Fibroblast of skin of left quadriceps (primary cell): ENCODE measurements around the gene TBL3.
"Not testable (repeated sequence)": the region's sequence is repeated elsewhere in the genome, so short reads cannot be mapped to it uniquely, and the experiment has no call there.

Experiments
- DNase-seq, 2 experiments: peaks; one replicate each; pipeline ENCODE4 v3.0.0-alpha.2; 2013; ENCODE audit warnings: low read depth in 2 of 2

Gene TBL3

DNA sequence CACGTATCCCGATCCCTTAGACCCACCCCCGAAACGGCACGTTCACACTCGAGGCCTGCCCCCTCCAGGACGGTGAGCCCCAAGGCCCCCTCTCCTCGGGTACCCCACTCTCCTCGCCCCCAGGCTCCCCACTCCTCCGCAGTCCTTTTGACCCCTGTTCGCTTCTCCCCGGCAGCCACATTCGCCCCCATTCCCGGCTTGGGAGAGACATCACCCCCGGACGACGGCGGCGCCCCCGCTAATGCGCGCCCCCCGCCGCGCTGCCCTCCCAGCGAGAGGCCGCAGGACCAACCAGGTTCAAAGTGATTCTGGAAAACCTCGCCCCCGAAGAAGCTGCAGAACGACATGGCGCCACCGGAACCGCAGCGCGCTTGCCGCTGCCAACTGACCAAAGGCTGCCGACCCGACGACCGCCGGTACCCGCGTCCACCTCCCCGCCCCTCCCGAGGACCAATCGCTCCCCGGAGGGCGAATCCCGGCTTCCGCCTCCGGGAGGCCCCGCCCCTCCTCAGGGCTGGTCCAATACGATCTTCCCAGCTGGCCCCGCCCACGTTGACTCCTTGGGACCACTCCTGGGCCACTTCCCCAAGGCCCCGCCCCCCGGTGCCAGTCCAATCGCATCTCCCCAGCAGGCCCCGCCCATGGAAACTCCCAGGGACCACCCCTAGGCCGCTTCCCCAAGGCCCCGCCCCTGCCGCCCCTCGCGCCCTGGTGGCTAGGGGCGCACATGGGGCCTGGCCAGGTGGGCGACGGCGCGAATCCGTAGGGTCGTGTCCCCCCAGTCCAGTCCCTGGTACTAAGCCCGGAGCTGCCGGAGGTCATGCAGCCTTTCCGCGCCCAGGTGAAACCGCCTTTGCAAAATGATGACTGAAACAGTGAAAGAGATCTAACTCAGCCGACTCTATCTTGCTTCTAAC is 28.8 kb upstream of the TBL3 start, which contains the start of gene MSRB1:
Gene MSRB1, minus strand, starts transcription at position 390 of the 917 bp plus-strand sequence. Its CDS starts 43 bp downstream, at position 347.
- peak; percentile 95 to 96 for DNase-seq

DNA sequence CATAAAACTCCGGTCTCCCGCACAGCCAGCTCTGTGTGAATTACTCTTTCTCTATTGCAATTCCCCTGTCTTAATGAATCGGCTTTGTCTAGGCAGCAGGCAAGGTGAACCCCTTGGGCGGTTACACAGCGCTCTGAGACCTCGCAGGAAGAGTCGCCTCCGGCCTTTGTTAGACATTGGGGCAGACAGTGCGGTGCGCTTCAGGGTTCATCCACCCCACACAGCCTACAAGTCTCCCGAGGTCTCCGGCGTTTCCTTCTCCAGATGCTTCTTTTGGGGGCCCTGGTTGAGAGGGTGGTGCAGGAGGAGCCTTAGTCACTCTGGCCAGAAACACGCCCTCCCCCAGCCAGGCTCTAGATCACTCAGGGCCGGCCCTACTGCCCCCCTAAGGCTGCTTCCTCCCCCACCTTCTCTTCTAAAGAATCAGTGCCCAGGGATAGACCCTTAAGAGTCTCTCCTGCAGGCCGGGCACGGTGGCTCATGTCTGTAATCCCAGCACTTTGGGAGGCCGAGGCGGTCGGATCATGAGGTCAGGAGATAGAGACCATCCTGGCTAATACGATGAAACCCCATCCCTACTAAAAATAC is 27.1 kb upstream of the TBL3 start:
- no peak for DNase-seq

DNA sequence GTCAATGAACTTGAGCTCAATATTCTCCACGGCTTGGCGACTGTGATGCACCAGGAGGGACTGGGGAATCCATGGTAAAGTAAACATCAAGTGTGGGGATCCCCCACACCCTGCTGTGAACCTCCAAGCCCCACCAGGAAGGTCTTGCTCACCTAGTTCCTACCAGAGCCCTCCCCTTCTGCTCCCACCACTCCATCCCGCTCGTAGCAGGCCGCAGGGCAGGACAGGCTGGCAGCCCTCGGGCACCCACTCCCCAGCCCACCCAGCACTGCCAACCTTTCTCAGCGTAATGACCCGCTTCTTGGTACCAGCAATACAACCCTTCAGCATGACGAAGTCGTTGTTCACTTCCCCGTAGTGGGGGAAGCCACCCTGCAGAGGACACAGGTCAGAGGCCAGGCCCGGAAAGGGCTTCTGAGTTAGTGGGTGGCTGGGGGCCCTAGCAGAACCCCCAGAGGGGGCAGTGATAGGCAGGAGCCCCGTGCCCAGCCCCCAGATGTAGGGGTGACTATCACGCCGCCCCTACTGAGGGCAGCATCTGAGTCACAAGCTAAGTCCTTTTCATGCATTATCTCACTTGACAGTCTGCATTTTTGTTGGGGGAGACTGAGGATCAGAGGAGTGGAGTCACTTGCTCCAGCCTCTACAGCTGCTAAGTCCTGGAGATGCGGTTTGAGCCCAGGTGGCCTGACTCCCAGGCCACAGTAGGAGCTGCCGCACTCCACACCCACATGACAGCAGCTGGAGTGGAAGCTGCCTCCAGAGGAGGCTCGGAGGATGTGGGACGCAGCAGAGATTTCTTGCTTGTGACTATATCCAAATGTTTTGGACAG is 26.1 kb upstream of the TBL3 start:
- DNase-seq = no peak

DNA sequence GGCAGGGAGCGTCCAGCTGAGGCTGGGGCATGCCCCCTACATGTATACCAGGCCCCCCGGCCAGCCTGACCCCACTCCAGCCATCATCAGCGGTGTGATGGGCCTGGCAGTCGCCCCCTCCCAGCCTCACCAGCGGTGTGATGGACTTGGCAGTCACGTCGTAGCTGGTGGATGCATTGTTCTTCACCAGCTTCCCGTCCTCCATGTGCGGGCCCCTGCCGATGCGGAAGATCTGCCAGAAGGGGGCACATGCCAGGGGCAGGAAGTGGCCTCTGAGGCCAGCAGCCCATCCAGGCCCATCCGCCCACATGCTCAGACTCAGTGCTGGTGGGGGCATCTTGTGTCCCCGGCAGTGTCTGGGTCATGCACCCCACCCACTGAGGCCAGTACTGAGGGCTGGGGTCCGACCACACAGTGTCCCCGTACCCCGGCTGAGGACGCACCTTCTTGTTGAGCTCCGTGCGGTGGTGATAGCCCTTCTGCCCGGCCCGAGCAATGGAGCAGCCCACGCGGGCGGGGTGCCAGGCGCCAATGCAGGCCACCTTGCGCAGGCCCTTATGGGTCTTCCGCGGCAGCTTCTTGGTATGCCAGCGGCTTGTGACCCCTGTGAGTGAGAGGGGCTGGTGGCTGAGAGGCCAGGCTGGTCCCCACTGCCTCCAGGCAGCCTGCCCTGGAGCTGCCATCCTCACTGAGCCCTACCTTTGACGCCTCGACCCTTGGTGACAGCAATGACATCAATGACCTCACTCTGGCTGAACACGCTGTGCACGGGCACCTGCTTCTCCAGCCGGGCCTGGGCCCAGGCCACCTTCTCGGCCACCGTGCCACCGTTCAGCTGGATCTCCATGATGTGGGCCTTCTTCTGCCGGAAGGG is 25.1 kb upstream of the TBL3 start:
- no peak for DNase-seq

DNA sequence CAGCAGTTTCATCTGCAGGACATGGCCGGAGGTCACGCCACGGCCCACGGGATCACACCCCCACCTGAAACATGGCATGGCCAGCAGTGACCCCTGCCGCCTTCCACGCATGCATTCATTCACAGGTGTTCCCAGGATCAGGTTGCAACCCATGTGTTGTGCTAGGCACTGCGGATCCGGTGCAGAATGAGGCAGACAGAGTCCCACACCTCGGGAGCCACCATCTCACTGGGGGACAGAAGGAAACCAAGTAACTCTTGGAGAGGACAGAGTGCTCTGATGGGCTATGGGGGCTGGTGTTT is 24.5 kb upstream of the TBL3 start:
- no peak for DNase-seq

DNA sequence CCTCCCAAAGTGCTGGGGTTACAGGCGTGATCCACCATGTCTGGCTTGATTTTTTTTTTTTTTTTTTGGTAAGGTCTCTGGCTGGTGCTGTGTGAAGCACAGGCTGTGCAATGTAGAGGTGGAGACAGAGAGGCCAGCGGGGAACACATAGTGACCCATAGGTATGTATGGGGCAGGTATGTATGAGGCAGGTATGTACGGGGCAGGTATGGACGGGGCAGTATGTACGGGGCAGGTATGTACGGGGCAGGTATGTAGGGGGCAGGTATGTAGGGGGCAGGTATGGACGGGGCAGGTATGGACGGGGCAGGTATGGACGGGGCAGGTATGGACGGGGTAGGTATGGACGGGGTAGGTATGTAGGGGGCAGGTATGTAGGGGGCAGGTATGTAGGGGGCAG is 22.3 kb upstream of the TBL3 start:
- no peak for DNase-seq

DNA sequence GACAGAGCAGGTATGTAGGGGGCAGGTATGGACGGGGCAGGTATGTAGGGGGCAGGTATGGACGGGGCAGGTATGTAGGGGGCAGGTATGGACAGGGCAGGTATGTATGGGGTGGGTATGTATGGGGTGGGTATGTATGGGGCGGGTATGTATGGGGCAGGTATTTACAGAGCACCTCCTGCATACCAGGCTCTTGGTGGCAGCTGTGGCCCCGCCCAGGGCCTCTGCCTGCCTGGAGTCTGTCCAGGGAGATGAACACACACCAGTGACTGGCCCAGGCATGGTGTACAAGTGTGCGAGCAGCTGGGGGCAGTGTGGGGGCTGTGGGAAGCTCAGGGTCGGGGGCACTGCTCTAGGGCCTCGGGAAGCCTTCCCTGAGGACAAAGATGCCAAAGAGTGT is 21.8 kb upstream of the TBL3 start:
- no peak for DNase-seq

DNA sequence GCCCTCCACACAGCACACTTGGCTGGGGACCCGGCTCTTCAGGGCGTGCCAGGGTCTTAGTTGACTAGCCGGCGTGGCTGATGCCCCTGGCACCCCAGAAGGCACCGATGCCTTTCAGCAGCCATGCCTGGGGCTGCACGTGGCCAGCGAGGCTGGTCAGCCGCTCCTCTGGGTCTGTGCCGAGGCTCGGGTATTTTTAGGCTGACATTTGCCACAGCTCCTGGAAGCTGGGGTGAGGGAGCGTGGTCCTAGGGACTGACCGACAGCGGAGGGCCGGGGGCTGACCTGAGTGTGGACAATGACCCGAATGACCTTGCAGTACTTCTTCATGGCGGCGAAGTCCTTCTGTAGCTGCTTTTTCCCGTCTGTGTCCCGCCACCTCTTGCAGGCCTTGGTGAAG is 21.3 kb upstream of the TBL3 start:
- no peak for DNase-seq

DNA sequence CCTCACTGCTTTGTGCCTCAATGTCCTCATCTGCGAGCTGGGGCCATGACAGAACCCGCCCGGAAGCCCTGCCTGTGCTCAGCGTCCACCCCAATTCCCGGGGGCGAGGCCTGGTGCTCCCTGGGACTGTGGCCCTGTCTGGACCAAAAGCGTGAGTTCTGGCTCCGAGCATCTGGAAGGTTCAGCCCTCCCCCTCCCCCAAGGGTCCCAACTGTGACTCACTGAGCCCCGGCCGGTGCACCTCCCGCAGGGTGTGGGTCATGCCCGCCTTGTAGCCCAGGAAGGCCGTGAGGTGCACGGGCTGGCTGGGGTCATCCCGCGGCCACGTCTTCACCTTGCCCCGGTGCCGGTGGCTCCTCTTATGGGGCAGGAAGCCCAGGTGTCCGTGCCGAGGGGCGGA is 18.1 kb upstream of the TBL3 start:
- DNase-seq = no peak

DNA sequence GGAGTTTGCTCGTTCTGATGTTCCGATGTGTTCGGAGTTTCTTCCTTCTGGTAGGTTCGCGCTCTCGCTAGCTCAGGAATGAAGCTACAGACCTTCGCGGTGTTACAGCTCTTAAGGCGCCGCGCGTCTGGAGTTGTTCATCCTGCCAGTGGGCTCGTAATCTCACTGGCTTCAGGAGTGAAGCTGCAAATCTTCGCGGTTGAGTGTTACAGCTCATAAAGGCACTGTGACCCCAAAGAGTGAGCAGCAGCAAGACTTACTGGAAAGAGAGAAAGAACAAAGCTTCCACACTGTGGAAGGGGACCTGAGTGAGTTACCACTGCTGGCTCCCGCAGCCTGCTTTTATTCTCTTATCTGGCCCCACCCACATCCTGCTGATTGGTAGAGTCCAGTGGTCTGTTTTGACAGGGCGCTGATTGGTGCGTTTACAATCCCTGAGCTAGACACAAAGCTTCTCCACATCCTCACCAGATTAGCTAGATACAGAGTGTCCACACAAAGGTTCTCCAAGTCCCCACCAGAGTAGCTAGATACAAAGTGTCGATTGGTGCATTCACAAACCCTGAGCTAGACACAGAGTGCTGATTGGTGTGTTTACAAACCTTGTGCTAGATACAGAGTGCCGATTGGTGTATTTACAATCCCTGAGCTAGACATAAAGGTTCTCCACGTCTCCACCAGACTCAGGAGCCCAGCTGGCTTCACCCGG is 14.3 kb upstream of the TBL3 start:
- not testable (repeated sequence) for DNase-seq

DNA sequence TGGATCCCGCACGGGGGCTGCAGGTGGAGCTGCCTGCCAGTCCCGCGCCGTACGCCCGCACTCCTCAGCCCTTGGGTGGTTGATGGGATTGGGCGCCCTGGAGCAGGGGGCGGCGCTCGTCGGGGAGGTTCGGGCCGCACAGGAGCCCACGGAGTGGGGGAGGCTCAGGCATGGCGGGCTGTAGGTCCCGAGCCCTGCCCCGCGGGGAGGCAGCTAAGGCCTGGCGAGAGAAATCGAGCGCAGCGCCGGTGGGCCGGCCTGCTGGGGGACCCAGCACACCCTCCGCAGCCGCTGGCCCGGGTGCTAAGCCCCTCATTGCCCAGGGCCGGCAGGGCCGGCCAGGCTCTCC is 13.7 kb upstream of the TBL3 start:
- not testable (repeated sequence) for DNase-seq

DNA sequence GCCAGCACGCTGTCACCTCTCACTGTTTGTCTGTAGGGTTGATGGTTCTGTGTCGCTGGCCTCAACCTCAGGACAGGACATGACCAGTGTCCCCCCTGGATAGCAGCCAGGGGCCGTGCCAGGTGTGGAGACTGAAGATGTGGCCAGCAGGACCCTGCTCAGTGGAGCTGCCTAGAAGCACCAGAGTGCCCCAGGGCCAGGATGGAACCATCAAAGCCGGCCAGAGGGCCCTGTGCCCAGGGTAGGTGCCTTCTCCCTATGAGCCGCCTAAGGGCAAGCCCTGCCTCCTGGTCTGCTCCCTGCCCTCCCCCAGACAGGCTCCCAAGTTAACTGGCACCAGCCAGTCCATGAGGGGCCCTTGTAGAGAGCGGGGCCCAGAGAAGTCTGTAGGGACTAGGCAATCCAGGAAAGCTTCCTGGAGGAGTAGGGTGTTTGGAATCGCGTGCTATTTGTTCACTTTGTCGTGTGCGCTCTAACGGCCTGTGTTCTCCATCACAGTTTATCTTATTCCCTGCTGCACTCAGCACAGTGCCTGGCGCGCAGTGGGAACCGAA is 13.1 kb upstream of the TBL3 start:
- DNase-seq = no peak

DNA sequence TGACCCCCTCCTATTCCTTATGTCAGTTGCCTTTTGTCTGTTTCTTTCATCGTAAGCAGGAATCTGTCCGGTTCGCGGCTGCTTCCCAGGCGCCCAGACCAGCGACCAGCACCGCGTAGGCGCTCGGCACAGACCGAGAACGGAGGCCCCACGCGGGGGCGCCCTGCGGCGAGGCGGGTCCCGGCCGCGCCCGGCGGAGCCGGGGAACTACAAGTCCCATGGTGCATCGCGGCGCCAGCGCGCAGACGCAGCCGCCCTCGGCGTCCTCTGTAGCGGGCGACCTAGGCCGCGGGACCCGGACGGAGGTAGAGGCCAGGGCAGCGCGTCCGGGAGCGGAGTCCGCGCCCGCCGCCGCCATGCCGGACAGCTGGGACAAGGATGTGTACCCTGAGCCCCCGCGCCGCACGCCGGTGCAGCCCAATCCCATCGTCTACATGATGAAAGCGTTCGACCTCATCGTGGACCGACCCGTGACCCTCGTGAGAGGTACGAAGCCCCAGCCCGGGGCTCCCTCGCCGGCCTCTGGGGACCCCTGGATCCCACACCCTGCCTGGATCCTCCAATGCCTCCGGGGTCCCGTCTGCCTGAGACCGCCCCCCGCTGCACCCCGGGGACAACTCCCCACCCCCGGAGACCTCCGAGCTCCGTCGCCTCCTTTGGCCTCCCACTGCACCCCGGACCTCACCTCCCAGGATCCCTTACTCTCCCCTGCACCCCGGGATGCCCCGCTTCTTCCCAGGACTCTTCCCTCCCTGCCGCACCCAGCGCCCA is 12.4 kb upstream of the TBL3 start, which contains the start of gene NDUFB10:
Gene NDUFB10, plus strand, starts transcription at position 270 of the 771 bp plus-strand sequence. Its CDS starts 87 bp downstream, at position 357.
- DNase-seq = peak; percentile 66 to 68

DNA sequence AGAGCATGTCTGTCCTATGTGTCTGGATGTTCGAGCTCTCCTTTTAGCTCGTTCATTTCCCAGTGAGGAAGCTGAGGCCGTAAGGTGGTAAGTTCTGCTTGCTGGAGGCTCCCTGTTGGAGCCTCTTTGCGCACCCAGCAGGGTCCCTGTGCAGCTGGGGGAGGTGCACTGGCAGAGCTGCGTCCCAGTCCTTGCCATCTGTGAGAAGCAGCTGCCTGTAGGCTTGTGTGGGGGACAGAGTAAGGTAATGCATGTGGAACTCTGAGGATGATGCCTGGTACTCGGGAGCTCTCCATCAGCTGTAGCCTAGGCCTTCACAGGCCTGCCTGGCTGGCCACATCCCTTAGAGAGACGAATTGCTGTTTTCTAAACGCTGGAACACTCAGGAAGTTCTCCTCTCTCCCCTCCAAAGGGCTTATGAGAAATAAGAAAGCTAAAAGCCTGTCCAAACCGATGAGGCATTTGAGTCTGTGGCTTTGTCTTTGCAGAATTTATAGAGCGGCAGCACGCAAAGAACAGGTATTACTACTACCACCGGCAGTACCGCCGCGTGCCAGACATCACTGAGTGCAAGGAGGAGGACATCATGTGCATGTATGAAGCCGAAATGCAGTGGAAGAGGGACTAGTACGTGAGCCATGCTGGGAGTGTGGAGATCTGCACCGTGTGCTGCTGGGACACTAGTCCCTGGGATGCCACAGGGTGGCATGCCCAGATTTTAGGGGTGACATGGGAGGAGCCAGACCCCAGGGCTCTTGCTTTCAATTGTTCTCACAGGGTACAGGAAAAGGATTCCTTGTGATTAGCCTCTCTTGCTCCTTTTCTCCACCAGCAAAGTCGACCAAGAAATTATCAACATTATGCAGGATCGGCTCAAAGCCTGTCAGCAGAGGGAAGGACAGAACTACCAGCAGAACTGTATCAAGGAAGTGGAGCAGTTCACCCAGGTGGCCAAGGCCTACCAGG is 10.9 kb upstream of the TBL3 start:
- no peak for DNase-seq

DNA sequence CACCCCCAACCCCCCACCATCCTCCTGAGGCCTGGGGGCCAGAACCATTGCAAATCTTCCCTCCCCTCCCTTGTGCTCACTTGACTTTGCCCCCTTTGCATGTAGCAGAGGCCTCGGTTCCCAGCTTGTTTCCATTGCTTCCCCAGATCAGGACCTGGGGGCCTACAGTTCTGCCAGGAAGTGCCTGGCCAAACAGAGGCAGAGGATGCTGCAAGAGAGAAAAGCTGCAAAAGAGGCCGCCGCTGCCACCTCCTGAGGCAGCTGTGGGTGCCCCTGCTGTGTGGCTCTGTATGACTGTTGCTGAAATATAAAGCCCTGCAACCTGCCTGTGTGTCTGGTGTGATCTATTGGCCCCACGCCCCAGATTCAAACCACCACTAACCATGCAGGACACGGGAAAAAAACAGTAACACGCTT is 10.2 kb upstream of the TBL3 start:
- DNase-seq = no peak

DNA sequence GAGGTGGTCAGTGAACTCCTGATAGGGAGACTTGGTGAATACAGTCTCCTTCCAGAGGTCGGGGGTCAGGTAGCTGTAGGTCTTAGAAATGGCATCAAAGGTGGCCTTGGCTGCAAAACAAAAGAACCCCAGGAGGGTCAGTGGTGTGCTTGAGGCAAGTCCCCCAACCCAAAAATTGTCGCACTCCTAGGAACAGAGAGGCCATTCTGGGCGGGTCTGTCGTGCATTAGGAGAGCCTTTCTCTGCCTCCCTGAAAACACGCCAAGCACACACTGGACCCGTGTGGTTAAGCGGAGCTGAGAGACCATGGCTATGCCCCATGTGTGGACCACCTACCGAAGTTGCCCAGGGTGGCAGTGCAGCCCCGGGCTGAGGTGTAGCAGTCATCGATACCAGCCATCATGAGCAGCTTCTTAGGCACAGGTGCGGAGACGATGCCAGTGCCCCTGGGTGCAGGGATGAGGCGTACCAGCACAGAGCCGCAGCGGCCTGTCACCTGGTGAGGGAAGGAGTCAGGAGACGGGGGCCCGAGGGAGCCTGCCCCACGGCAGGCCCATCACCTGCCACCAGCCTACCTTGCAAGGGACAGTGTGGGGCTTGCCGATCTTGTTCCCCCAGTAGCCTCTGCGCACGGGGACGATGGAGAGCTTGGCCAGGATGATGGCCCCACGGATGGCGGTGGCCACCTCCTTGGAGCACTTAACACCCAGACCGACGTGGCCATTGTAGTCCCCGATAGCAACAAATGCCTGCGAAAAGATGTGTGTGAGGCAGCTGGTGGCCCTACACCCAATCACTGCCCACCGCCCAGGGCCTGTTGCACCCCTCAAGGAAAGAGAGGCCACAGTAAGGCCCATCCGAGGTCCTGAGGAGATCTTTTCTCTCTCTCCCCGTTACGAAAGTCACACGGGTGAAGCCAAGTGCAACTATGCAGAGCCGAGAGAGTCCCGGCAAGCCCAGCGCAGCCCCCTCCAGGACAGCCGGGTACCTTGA is 9.4 kb upstream of the TBL3 start:
- not testable (repeated sequence) for DNase-seq

DNA sequence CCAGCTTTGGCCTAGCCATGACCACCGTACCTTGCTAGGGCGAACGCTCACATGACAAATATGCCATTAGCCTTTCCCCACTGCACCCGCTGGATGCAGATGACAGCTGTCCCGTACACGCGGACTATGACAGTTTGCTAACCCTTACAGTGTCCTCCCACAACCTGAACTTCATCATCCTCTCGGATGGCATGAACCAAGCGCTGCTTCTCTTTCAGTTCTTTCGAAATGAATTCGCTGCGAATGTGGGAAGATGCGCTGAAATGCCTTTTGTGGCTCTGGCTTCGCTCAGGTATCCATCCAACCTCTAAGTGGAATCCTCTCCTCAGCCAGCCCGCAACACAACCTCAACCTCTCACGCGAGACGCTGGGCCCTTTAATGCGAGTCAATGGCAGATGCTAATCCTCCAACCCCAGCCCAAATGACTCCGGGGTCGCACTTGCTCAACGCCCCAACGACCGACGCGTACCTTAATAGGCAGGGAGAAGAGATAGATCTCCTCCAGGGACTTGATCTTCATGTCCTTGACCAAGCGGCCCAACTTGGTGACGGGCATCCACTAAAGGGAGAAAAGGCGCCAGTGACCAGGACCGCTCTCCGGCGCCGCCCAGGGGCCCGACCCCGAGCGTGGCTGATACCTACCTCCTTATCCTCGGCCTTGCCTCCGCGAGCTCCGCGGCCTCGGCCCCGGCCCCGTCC is 7.9 kb upstream of the TBL3 start:
- no peak for DNase-seq
